GM13976 (cell line): Measurements from ENCODE around the gene LIMK2.

Experiments used
- DNase-seq: peaks from one replicate; pipeline ENCODE4 v3.0.0; 2012; ENCODE audit warnings: low spot score
- CTCF ChIP-seq: IDR thresholded peaks from 2 replicates; pipeline ENCODE4 v1.5.1; 2012; ENCODE audit warnings: borderline replicate concordance, mild to moderate bottlenecking; ENCODE audit not compliant: insufficient read depth; ENCODE audit errors: extremely low read depth, missing control alignments, control extremely low read depth
- in situ Hi-C: fragments of 300-500 bp; cut with MboI; formaldehyde crosslinking; loops from one replicate; pipeline ENCODE4 v1.12.0; 2022; ENCODE audit warnings: low sequenced_read_pairs, mixed read lengths, inconsistent platforms; ENCODE audit not compliant: unreplicated experiment

The LIMK2 gene

GRCh38 chr22:31262312-31263133 lies 50.4 kb downstream of the LIMK2 start:
- no peak for TF ChIP-seq CTCF
- DNase-seq = no peak
- in situ Hi-C loops = no loop called here

DNA sequence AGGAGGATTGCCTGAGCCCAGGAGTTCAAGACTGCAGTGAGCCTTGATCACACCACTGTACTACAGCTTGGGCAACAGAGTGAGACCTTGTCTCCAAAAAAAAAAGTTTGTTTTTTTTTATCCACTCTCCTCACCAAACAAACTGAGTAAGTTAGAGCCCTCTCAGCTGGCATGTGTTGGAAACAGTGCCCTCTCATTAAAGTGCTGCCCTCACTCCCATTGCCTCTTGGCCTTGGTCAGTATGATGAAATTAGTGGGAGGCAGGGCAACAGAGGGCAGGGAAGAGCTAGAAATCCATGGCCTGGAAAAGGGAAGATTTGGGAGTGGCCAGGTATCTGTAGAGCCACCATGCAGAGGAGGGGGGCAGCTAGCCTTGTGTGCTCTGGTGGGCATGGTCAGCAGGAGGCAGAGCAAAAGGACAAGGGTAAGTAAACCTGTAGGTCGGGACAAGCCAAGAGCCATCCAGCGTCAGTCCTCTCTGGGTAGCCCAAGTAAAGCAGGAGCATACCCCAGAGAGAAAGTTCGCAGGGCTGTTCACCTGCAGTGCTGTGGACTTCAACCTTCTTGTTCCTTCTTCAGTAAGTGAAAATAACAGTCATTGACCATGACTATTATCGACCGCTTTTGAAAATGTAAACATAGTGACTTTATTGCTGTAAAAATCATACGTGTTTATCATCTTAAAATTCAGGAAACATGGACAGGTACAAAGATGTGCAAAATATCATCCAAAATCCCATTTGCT lies 52.0 kb downstream of the LIMK2 start:
- in situ Hi-C loops = no loop called here
- no peak for DNase-seq
- TF ChIP-seq CTCF = no peak

DNA sequence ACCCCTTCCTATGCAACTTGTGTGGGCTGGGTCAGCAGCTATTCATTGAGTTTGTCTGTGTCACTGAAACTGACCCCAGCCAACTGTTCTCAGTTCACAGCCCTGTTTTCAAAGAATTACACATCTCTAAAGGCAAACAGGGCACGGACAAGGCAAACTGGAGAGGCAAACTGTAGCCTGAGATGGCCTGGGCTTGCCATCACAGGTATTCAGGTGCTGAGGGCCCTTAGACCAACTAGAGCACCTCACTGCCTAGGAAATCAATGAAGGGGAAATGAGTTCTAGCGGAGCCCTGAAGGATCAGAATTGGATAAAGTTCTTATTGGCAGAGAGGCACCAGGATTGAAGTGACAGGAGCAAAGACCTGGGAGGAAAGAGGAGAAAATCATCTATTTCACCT lies 56.2 kb downstream of the LIMK2 start:
- no peak for TF ChIP-seq CTCF
- in situ Hi-C loops = no loop called here

GRCh38 chr22:31269892-31270579 lies 57.9 kb downstream of the LIMK2 start:
- TF ChIP-seq CTCF = no peak
- in situ Hi-C loops = no loop called here
- DNase-seq = no peak

More for the DNA sequence above, 56.2 kb downstream of the LIMK2 start:
- no peak for DNase-seq

- in situ Hi-C loops = no loop called here
- no peak for TF ChIP-seq CTCF
- DNase-seq = no peak
Measured at GRCh38 chr22:31271026-31271425, 58.9 kb downstream of the LIMK2 start.

DNA sequence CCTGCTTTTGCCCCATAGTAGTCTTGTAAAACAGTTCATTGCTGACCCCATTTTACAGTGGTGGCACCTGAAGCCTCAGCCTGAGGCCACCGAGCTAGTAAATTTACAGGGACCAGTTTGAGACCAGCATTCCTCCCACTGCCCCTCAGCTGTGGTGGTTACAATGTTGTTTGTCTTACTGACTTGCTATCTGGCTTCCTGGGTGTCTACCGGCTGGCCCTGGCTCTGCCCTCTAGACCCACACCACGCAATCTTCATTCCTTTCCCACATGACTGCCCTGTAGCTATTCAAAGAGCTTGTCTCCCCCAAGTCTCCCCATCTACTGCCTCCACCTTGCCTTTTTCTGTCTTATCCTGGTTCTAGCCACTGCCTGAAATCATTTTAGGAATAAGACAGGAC lies 59.4 kb downstream of the LIMK2 start:
- no peak for TF ChIP-seq CTCF
- in situ Hi-C loops = no loop called here
- no peak for DNase-seq
